HG02840 (cell line): ENCODE data around the gene TTC7B.

Experiments
- ATAC-seq: cut with Tn5 transposase; IDR thresholded peaks from one replicate; pipeline ENCODE4 v1.9.1; 2021; ENCODE audit warnings: mild to moderate bottlenecking, moderate library complexity, moderate number of reproducible peaks; ENCODE audit not compliant: unreplicated experiment, low FRiP score

The TTC7B gene

GRCh38 chr14:90556666-90557450 lies 259.4 kb downstream of the TTC7B start:
- ATAC-seq = no peak

DNA sequence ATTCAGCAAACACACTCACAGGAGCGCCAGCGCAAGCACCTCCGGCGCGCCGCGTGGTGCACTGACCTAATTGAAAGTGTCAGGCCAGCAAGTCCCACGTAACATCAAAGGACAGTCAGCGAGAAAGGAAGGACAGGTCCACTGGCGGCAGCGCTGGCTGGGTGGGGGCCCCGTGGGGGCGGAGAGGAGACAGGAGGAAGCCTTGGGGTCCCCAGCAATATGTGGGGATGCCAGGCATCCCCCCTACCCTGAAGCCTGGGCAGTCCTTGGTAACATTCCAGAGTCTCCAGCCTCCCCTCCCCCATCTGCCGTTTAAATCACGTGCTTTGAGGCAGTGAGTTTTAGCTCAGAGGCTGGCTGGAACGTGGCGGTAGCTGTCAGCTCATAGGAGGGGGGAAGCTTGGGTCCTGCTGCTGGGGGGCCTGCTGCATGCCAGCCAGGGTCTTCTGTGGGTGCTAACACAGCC lies 260.2 kb downstream of the TTC7B start:
- no peak for ATAC-seq

GRCh38 chr14:90555126-90556011 lies 260.9 kb downstream of the TTC7B start:
- ATAC-seq = no peak

- ATAC-seq = no peak
Measured at GRCh38 chr14:90554341-90554740, 261.9 kb downstream of the TTC7B start.

DNA sequence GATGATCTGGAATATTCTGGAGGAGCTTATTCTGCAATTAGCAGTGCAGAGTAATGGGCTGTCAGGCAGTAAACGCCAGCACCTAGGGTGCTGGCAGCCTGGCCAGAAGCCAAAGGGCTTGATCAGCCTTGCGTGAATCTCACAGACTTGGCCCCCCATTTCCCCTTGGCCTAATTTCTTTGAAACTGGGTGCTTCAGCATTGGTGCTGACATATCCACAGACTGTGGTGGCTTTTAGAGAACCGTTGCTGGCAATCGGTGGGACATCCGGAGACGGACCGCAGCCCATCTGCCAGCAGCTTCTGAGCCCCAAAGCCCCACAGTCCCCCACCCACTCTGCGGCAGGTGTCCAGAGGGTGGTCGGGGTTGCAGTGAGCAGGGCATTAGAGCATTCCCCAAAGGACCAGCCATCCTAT lies 262.3 kb downstream of the TTC7B start:
- no peak for ATAC-seq

DNA sequence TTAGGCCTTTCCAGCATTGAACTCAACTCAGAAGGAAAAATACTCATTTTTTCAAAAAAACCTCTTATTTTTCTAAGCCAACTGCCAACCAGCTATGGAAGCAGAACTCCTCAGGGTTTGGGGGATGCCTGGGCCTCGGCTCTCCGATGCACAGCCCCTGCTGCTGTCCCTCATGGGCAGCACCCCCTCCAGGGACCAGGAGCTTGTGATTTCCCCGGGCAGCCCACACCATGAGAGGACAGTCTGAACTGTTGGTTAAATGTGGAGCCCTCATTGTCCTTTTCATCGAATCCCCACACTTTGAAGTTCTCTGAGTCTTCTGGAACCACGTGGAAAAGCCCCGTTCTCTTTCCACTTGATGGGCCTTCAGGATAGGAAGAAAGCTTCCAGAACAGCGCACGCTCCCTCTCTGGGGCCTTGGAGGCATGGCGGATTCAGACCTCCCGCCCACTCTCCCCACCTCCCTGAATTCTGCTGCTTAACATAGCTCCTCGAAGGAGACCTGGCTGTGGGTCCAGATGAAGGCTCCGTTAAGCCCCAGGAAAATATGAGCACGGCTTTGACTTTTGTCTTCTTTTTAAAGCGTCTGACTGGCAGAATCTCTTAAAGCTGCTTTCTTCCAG lies 262.8 kb downstream of the TTC7B start:
- ATAC-seq = no peak

DNA sequence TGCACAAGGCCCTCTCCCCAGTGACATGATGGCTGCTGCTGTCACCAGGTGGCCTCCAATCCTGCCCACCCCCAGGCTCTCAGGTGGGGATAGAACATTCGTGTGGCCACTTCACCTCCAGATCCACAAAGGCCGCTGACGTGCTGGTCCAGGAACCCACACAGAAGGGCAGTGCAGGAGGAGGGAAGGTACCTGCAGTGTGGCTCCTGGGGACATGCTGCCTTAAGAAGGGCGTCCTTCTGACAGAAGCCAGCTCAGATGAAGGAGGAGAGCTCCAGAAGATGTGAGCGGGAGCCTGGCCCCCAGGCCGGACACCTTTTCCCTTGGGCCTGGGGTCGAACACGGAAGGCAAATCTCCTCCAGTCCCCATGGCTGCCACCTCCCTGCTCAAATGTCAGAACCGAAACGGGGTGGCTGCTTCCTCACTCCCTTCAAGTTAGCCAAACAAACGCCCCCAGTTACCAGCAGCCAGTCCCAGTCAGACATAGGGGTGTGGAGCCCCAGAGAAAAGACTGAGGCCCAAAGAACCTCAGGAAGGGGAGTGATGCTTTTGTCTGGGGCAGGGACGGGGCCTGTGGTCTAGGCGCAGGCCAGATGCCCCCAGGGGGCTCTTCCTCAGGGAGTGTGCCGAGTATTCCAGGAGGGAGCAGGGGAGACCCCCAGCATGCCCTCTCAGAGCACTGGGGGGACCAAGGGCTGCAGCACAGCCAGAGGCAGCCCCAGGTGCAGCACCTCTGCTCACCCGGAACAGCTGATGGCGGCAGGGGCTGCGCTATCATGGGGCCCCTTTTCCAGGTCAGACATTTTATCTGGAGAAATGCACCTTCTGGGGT lies 263.5 kb downstream of the TTC7B start:
- ATAC-seq = no peak

DNA sequence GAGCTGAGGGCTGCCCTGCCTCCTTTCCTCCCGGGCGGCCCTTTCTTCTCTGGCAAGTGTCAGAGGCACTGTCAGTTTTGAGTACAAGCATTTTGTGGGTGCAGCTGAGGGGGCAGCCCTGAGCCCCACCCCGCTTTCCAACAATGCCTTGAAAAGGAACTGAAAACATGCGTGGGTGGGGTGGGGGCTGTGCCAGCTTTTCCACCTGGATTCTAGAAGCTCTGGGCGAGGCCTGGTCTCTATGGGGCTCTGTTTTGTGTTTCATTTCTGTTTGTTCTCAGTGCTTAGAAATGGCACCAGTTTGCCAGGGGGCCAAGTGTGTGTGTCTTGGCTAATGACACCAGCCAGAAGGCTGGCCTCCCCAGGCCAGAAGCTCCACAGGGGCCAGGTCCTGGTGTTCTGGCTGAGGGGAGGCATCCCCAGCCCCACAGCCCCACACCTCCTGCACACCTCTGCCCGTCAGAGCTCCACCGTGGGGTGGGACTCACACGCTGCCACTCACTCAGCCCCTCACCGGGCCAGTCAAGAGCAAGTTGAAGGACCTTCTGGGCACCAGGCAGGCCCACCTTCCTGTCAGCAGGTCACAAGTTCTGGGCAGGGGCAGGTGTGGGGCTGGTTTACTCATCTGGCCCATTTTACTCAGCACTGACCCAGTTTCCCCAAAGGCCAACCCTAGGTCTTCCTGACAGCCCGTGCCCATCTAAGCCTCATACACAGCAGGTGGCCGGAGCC lies 264.3 kb downstream of the TTC7B start:
- ATAC-seq = no peak

DNA sequence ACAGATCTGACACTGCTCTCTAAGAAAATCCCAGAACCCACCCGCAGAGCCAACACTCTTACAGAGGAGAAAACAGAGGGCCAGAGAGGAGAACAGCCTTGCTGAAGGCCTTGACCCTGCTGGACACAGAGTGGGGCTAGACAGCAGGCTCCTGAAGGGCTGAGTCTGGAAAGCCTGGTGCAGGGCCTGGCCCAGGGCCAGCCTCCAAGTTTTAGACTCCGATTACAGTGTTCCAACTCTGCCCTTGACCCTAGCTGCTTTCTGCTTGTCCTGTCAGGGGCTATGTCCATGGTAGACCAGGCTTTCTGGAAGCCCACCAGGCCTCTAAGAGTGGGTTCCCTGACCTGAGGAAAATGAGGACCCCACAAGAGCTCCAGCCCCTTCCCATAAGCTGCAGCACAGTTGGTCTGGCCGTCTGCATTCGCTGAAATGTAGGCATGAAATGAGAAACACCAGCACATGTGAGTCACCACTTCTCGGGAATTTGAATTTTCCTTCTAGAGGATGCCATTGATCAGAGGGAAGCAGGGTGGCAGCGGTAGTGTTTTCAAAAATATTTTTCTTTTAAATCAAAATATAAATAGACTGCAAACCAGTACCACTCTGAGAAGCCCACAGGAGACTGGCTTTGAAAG lies 265.0 kb downstream of the TTC7B start:
- ATAC-seq = no peak

- no peak for ATAC-seq
Measured at GRCh38 chr14:90549794-90550641, 266.2 kb downstream of the TTC7B start.

- ATAC-seq = no peak
Measured at GRCh38 chr14:90548455-90548854, 267.8 kb downstream of the TTC7B start.

GRCh38 chr14:90547968-90548367 lies 268.3 kb downstream of the TTC7B start:
- no peak for ATAC-seq

DNA sequence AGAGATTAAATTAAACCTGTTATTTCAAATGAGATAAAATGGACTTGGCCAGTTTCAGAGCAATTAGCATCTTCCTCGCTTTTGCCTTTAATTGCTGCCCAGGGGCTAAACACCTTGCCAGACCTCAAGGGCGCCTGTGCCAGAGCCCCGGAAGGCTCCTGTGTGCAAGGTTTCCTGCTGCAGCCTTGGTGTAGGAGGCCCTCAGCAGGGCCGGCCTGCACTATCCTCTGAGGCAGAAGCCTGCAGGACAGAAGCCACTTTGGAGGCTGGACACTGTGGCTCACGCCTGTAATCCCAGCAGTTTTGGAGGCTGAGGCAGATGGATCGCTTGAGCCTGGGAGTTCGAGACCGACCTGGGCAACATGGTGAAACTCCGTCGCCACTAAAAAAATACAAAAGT lies 269.0 kb downstream of the TTC7B start:
- ATAC-seq = no peak

DNA sequence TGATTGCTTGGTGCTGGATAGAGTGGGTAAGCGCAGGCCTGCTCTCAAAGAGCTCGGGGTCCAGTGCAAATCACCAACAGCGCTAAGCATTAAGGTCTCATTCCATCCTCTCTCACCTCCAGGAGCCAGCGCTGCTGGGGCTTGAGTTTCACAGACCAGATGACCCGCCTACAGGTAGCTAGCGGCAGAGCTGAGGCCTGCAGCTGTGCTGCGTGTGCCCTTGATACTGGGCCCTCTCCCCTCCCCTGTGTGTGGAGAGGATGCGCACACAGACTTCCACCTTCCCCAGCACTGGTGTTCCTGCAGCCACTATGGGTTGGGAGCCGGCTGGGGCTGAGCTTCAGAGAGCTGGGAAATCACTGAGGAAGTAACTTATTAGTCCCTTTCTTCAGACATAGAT lies 269.5 kb downstream of the TTC7B start:
- no peak for ATAC-seq

- no peak for ATAC-seq
Measured at GRCh38 chr14:90545966-90546751, 270.1 kb downstream of the TTC7B start.

DNA sequence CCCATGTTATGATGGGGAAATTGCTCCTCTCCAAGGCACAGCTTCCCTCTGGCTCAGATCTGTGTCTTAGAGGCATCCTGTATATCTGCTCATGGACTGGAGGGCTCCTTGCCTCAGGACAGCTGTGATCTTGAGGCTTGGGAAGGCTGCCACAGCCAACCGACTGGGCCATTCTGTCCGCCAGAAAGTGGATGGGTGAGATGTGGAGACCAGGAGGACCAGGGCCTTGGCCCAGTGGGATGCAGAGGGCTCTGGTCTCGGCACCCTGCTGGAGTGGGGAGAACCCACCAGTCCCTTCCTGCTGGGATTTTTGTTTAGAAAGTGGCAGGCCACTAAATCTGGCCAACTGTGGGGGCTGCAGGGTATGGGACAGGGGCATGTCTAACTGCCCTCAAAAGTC lies 270.8 kb downstream of the TTC7B start:
- ATAC-seq = no peak

GRCh38 chr14:90544971-90545370 lies 271.3 kb downstream of the TTC7B start:
- ATAC-seq = no peak
